CD14-positive monocyte (primary cell): ENCODE measurements around the gene HOXA11. TPM values are rescaled to one million over a fixed set of nuclear protein-coding genes. Genes with fewer than 3 reads are reported as not detected.

Source experiments
- DNase-seq, 3 donors: peaks; one replicate each; pipeline ENCODE4 v3.0.0-alpha.2; 2011 to 2022
- H2AFZ ChIP-seq: 2 replicates; pipeline ENCODE4 v1.6.0; 2012; ENCODE audit warnings: mild to moderate bottlenecking, low read depth, low read length, inconsistent platforms; ENCODE audit not compliant: insufficient read depth, poor library complexity, severe bottlenecking
- H3K27ac ChIP-seq, 2 donors: 1 replicate in 1 of 2; 2 replicates in 1 of 2; pipeline ENCODE4 v1.5.1; 2012 to 2013; ENCODE audit warnings: low read length in 2 of 2, control low read depth in 1 of 2, inconsistent platforms in 1 of 2, low read depth in 1 of 2, mild to moderate bottlenecking in 1 of 2
- H3K27me3 ChIP-seq, 2 donors: one replicate each; pipeline versions ENCODE4 v1.6.0 to v1.6.1; 2011 to 2013; ENCODE audit warnings: low read length in 2 of 2; ENCODE audit not compliant: control insufficient read depth in 2 of 2, insufficient read depth in 2 of 2
- H3K36me3 ChIP-seq, 2 donors: replicated peaks in 1 of 2; 1 replicate in 1 of 2; 2 replicates in 1 of 2; pipeline versions ENCODE4 v1.5.1 to v1.6.1; 2012 to 2013; ENCODE audit warnings: low read length in 2 of 2, control low read depth in 1 of 2, inconsistent platforms in 1 of 2, mild to moderate bottlenecking in 1 of 2; ENCODE audit not compliant: insufficient read depth in 2 of 2, control insufficient read depth in 1 of 2
- H3K4me1 ChIP-seq, 2 donors: 1 replicate in 1 of 2; 2 replicates in 1 of 2; pipeline versions ENCODE4 v1.5.1 to v1.6.1; 2012 to 2013; ENCODE audit warnings: low read length in 2 of 2, control low read depth in 1 of 2, inconsistent platforms in 1 of 2, mild to moderate bottlenecking in 1 of 2, moderate library complexity in 1 of 2; ENCODE audit not compliant: insufficient read depth in 2 of 2, control insufficient read depth in 1 of 2
- H3K4me2 ChIP-seq: replicated peaks from 2 replicates; pipeline ENCODE3; 2012; ENCODE audit warnings: low read length, moderate library complexity, mild to moderate bottlenecking; ENCODE audit not compliant: poor library complexity, severe bottlenecking; ENCODE audit errors: extremely low read depth
- H3K4me3 ChIP-seq, 3 experiments: fragments of 200-600 bp in 1 of 3; sonication (generic) in 1 of 3; replicated peaks in 1 of 3; 1 replicate in 2 of 3; 2 replicates in 1 of 3; pipeline ENCODE4 v1.5.1; 2011 to 2013; ENCODE audit warnings: low read length in 3 of 3, mild to moderate bottlenecking in 3 of 3, control low read depth in 2 of 3, low read depth in 2 of 3, inconsistent platforms in 1 of 3, moderate library complexity in 1 of 3
- H3K79me2 ChIP-seq: 2 replicates; pipeline ENCODE4 v1.6.0; 2012; ENCODE audit warnings: mild to moderate bottlenecking, control low read depth, inconsistent platforms, low read length, moderate library complexity; ENCODE audit not compliant: insufficient read depth
- H3K9ac ChIP-seq: 2 replicates; pipeline ENCODE4 v1.6.0; 2017; ENCODE audit warnings: low read length, mild to moderate bottlenecking; ENCODE audit not compliant: insufficient read depth, poor library complexity, severe bottlenecking
- H3K9me3 ChIP-seq, 2 donors: replicated peaks in 1 of 2; 1 replicate in 1 of 2; 2 replicates in 1 of 2; pipeline versions ENCODE4 v1.5.1 to v1.6.1; 2012 to 2013; ENCODE audit warnings: low read length in 2 of 2, control low read depth in 1 of 2; ENCODE audit not compliant: control insufficient read depth in 1 of 2, insufficient read depth in 1 of 2
- H4K20me1 ChIP-seq: 2 replicates; pipeline ENCODE4 v1.6.0; 2012; ENCODE audit warnings: mild to moderate bottlenecking, low read length, control low read depth, moderate library complexity; ENCODE audit not compliant: insufficient read depth
- H3K27ac Mint-ChIP-seq, 7 donors: one replicate each; pipeline ENCODE4 v1.8.0; 2020; ENCODE audit warnings: mild to moderate bottlenecking in 7 of 7, mixed read lengths in 7 of 7, moderate library complexity in 6 of 7, inconsistent platforms in 2 of 7
- H3K27me3 Mint-ChIP-seq, 3 donors: one replicate each; pipeline ENCODE4 v1.8.0; 2021 to 2022; ENCODE audit warnings: low read depth in 3 of 3, mild to moderate bottlenecking in 3 of 3, mixed read lengths in 3 of 3, moderate library complexity in 3 of 3, inconsistent platforms in 1 of 3
- H3K36me3 Mint-ChIP-seq, 2 donors: one replicate each; pipeline ENCODE4 v1.8.0; 2020; ENCODE audit warnings: mixed read lengths in 2 of 2, inconsistent platforms in 1 of 2, mild to moderate bottlenecking in 1 of 2
- H3K4me1 Mint-ChIP-seq: one replicate; pipeline ENCODE4 v1.8.0; 2020; ENCODE audit warnings: mild to moderate bottlenecking, mixed read lengths
- H3K4me3 Mint-ChIP-seq, 2 donors: one replicate each; pipeline ENCODE4 v1.8.0; 2020; ENCODE audit warnings: mild to moderate bottlenecking in 2 of 2, mixed read lengths in 2 of 2, moderate library complexity in 1 of 2
- H3K9me3 Mint-ChIP-seq, 7 donors: one replicate each; pipeline ENCODE4 v1.8.0; 2020 to 2022; ENCODE audit warnings: mixed read lengths in 7 of 7, mild to moderate bottlenecking in 6 of 7, moderate library complexity in 6 of 7, inconsistent platforms in 2 of 7
- WGBS: methylation state at CpG from one replicate; pipeline ENCODE4 v1.1.5; 2013; ENCODE audit warnings: missing lambda C conversion rate; ENCODE audit not compliant: insufficient coverage; 5-methylcytosine and 5-hydroxymethylcytosine counted together
- intact Hi-C, 2 donors: fragments of 100-400 bp; cut with micrococcal nuclease; formaldehyde crosslinking; loops; one replicate each; pipeline versions ENCODE4 v1.15.0 to v1.15.1; 2023
- polyA plus RNA-seq, 3 donors: library from polyadenylated mRNA; depleted of rRNA in 1 of 3; unstranded in 2 of 3; stranded (reverse) in 1 of 3; fragments of 300-500 nt in 2 of 3; fragments of >200 nt in 1 of 3; fragmentation: Illumina TruSeq in 2 of 3; gene quantifications; 1 replicate in 2 of 3; 2 replicates in 1 of 3; pipeline ENCODE4 v1.2.3, GENCODE V29; 2012 to 2021
- TF ChIP-seq, protein P1 (sequence below): fragments of 200-600 bp; IDR thresholded peaks from one replicate; pipeline ENCODE4 v1.8.0; 2022; ENCODE audit warnings: antibody characterized with exemption, mild to moderate bottlenecking

The HOXA11 gene
- polyA plus RNA-seq, 3 donors, result not detected

DNA sequence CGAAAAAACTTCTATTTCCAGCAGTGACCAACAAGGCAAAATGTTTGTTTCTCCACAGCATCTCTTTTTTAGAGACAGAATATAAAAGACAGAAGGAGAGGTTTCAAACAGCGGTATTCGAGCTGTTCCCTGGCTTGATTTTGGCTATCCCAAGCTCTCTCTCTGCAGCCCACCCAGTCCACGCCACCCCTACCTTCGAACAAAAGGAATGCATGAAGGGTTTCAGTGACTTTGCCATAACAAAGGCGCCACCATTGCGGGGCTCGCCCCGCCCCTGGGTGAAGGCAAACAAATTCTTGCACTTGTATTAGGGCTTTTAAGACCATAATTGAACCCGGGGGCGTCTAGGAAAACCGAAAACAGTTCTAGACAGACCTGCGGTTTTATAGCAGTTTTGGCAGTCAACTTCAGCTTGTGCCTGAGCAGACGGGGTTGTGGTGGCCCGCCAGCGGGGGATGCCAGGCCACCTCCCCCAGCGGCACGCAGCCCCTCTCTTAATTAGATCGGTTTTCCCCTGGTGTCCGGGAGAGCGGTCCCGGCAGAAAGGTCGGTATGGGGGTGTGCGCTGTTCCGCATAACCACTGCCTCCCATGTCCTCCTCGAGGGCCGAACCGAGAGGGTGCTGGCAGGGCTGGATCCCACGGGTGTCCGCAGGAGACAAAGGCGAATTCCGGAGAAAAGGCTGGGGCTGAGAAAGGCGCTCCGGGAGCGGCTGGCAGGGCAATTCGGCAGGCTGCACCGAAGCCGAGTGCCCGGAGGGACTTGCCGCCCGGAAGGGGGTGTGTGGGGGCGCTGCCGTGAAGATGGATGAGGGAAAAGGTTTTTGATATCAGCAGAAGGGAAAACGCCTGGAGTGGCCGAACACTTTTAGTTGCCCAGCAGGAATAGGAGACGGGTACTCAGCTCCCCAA, 2.7 kb upstream of the HOXA11 start:
- Histone ChIP-seq H3K4me2 (peak overlapping the region; percentile 68), H3K4me3 (peak overlapping the region in 2 of 3 experiments; percentile 42 to 67), H3K4me1 (peaks cover 57 to 61% of the 10 kb centered on the region in 2 donors), H4K20me1 (no peaks in the 10 kb centered on the region), H2AFZ (peak overlapping the region; percentile 32), H3K27ac (no peak overlapping the region), H3K27me3 (peaks cover 93 to 96% of the 10 kb centered on the region in 2 donors), H3K36me3 (no peaks in the 10 kb centered on the region), H3K9me3 (peaks cover 13 to 69% of the 10 kb centered on the region in 2 donors), H3K9ac (no peak overlapping the region), H3K79me2 (no peaks in the 10 kb centered on the region)
- WGBS, result 5% methylated on average over 40 of the region's 46 CpGs
- Mint-ChIP-seq H3K4me3 (peak overlapping the region; percentile 83 to 92), H3K27me3 (peaks cover 97 to 99% (median 98%) of the 10 kb centered on the region in 3 donors), H3K27ac (peak overlapping the region in 1 of 7 donors; percentile 57), H3K36me3 (peaks cover 18 to 33% of the 10 kb centered on the region in 2 donors), H3K9me3 (peaks cover 3 to 62% (median 42%) of the 10 kb centered on the region in 7 donors), H3K4me1 (peaks cover 72% of the 10 kb centered on the region)
- intact Hi-C loops, result loop anchor here (5.0 kb wide), 1 partner anchor 35 kb away; the partner anchor contains the start of gene HOXA3 (in 2 of the 2)
- TF ChIP-seq, protein P1, sequence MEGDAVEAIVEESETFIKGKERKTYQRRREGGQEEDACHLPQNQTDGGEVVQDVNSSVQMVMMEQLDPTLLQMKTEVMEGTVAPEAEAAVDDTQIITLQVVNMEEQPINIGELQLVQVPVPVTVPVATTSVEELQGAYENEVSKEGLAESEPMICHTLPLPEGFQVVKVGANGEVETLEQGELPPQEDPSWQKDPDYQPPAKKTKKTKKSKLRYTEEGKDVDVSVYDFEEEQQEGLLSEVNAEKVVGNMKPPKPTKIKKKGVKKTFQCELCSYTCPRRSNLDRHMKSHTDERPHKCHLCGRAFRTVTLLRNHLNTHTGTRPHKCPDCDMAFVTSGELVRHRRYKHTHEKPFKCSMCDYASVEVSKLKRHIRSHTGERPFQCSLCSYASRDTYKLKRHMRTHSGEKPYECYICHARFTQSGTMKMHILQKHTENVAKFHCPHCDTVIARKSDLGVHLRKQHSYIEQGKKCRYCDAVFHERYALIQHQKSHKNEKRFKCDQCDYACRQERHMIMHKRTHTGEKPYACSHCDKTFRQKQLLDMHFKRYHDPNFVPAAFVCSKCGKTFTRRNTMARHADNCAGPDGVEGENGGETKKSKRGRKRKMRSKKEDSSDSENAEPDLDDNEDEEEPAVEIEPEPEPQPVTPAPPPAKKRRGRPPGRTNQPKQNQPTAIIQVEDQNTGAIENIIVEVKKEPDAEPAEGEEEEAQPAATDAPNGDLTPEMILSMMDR, result no peak
- DNase-seq, result no peak

DNA sequence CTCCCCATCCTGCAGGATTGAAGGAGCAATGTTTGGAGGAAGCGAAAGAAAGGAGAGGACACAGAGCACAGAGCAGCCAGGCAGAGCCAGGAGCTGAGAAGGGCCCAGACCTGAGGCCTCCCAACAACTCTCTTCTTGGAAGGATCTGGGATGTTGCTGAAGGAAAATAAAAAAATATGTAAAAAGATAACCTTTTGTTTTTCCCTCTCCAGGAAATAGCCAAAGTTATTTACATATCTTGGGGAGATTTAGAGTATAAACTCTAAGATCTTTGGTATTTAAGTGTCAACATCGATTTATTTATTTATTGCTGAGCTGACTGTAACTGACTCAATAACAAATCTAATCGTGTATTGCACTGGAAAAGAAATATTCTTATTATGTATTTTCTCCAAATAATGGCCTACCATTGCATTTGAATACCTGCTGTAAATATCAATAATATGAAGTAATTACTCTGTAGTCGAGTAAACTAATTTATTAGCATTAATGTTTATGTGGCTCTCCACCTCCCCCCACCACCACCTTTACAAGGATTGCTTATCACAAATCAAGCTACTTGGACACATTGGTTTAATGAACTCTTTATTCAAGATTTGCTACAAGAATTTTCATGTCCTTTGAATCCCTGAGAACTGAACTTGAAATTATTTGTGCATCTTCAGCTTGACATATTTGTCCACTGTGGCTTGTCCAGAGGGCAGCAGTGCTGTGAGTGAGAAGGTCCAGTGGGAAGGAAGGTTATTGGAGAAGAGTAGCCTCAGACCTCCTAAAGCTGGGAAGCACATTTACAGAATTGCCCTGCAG, 1.8 kb upstream of the HOXA11 start:
- H3K79me2 ChIP-seq, result no peaks in the 10 kb centered on the region
- 80% methylated on average over 1 of the region's 4 CpGs for WGBS

More for the DNA sequence above, 1.8 kb upstream of the HOXA11 start:
- Histone ChIP-seq H2AFZ (no peak overlapping the region), H3K4me2 (no peak overlapping the region), H3K9me3 (peaks cover 11 to 73% of the 10 kb centered on the region in 2 donors), H4K20me1 (no peaks in the 10 kb centered on the region), H3K4me3 (no peak overlapping the region), H3K36me3 (no peaks in the 10 kb centered on the region), H3K9ac (no peak overlapping the region), H3K4me1 (peaks cover 51 to 53% of the 10 kb centered on the region in 2 donors), H3K27ac (no peak overlapping the region), H3K27me3 (peaks cover 95 to 99% of the 10 kb centered on the region in 2 donors)
- peak overlapping the region in 1 of 2 donors; percentile 93 for H3K4me3 Mint-ChIP-seq
- H3K4me1 Mint-ChIP-seq, result peaks cover 66% of the 10 kb centered on the region
- peaks cover 99 to 100% (median 100%) of the 10 kb centered on the region in 3 donors for H3K27me3 Mint-ChIP-seq
- H3K36me3 Mint-ChIP-seq, result peaks cover 18 to 33% of the 10 kb centered on the region in 2 donors
- H3K9me3 Mint-ChIP-seq, result peaks cover 3 to 58% (median 40%) of the 10 kb centered on the region in 7 donors
- TF ChIP-seq, protein P1, result no peak
- no peak for DNase-seq
- no peak overlapping the region for H3K27ac Mint-ChIP-seq
- intact Hi-C loops, result loop anchor here (5.0 kb wide), 1 partner anchor 35 kb away; the partner anchor contains the start of gene HOXA3 (in 2 of the 2)
